ENCODE results near the gene ATP13A4. TPM values are rescaled to one million over a fixed set of nuclear protein-coding genes. Genes with fewer than 3 reads are reported as not detected.

Gene ATP13A4
- total RNA-seq, 6 experiments from 2014 or later = not detected

DNA sequence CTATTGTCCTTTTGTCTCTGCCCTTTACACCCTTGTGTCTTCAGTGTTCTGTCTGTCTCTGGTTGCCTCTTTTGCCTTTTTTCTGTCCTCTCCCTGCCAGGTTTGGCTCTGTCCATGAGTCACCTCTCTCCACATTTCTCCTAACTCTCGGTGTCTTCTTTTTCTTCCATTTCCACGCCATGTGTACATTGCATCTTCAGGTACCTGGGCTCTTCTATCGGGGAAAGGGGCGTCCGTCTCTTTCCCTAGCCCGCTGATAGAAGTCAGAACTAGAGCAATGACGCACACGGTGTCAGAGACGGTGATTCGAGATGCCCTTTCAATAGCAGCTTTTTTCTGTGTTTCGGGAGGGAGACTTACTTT, 39.0 kb upstream of the ATP13A4 start:
- Mint-ChIP-seq H3K27me3 (ENCODE audit: insufficient read depth) (peaks cover 2% of the 10 kb centered on the region; the same call in 1 of the 2 replicates), H3K4me1 (ENCODE audit: low read depth) (peaks cover 43% of the 10 kb centered on the region), H3K36me3 (ENCODE audit: low read depth) (peaks cover 19% of the 10 kb centered on the region), H3K27ac (peak overlapping the region; percentile 96), H3K4me3 (peak overlapping the region; percentile 97), H3K9me3 (no peaks in the 10 kb centered on the region)
- TF ChIP-seq, protein P1, sequence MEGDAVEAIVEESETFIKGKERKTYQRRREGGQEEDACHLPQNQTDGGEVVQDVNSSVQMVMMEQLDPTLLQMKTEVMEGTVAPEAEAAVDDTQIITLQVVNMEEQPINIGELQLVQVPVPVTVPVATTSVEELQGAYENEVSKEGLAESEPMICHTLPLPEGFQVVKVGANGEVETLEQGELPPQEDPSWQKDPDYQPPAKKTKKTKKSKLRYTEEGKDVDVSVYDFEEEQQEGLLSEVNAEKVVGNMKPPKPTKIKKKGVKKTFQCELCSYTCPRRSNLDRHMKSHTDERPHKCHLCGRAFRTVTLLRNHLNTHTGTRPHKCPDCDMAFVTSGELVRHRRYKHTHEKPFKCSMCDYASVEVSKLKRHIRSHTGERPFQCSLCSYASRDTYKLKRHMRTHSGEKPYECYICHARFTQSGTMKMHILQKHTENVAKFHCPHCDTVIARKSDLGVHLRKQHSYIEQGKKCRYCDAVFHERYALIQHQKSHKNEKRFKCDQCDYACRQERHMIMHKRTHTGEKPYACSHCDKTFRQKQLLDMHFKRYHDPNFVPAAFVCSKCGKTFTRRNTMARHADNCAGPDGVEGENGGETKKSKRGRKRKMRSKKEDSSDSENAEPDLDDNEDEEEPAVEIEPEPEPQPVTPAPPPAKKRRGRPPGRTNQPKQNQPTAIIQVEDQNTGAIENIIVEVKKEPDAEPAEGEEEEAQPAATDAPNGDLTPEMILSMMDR (IDR thresholded peaks at IDR 0.05) = no peak
- peak; percentile 11 for DNase-seq

DNA sequence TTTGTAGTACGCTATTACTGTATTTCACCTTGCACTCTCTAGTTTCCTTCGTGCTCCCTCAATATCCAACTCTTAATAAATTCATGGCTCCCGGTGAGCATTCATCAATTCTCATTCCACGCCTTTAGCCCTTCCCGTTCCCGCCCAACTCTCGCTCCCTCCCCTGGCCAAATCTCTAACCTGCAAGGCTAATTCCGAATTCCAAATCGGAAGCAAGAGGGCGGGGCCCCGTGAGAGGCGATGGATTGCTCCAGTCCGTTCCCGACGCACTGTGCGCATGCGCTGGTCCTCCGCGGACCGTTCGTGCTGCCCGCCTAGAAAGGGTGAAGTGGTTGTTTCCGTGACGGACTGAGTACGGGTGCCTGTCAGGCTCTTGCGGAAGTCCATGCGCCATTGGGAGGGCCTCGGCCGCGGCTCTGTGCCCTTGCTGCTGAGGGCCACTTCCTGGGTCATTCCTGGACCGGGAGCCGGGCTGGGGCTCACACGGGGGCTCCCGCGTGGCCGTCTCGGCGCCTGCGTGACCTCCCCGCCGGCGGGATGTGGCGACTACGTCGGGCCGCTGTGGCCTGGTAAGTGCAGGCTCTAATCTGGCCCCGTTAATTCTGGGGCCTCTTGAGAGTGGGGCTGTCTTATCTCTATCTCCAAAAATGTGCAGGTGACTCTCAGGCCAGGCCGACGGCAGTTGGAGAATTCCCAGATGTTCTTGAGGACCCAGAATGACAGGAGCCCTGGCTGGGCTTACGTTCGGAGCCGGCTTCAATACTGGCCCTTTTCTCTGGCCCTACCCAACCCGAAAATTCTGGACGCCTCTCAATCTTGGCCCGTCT, 38.4 kb upstream of the ATP13A4 start, which contains the start of gene OPA1:
TSS of gene OPA1 (plus strand) at position 368 of the 827 bp plus-strand sequence. CDS start at position 538, 170 bp downstream.
- H3K4me1 Mint-ChIP-seq (ENCODE audit: low read depth) = peaks cover 43% of the 10 kb centered on the region
- H3K27me3 Mint-ChIP-seq (ENCODE audit: insufficient read depth) = peaks cover 3% of the 10 kb centered on the region; the same call in 1 of the 2 replicates
- peak; percentile 99 for DNase-seq

DNA sequence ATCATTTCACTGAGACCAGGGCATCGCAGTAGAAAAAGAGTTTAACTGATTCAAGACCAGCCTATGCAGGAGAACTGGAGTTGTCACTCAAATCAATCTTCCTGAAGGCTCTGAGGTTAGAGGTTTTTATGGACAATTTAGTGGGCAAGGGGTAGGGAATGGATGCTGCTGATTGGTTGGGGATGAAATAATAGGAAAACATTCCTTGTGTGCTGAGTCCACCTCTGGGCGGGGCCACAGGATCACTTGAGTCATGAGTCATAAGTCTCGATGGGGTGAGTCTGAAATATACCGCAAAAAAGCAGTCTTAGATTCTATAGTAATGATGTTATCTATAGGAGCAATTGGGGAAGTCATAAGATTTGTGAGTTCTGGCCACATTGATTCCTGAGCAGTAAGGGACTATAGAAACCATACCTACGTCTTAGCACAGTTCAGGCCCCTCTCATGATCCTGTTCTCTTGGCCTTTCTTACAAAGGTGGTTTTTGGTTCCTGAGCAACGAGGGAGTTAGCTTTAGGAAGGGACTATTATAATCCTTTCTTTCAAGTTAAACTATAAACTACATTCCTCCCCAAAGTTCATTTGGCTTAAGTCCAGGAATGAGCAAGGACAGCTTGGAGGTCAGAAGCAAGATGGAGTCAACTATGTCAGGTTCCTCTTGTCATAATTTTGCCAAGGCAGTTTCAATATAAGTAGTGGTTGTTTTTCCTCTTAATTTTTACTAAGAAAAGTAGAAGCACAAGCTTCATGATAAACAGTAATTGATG, 35.6 kb upstream of the ATP13A4 start:
- Mint-ChIP-seq H3K27ac (no peak overlapping the region; the same call in 1 of the 2 replicates), H3K4me1 (ENCODE audit: low read depth) (peaks cover 28% of the 10 kb centered on the region), H3K36me3 (ENCODE audit: low read depth) (peaks cover 6% of the 10 kb centered on the region), H3K4me3 (peak overlapping the region; percentile 4; the same call in 1 of the 2 replicates), H3K9me3 (no peaks in the 10 kb centered on the region), H3K27me3 (ENCODE audit: insufficient read depth) (peaks cover 3% of the 10 kb centered on the region; the same call in 1 of the 2 replicates)
- DNase-seq = peak; percentile 25
- TF ChIP-seq, protein P1 (IDR thresholded peaks at IDR 0.05) = no peak

More for the DNA sequence above, 38.4 kb upstream of the ATP13A4 start, which contains the start of gene OPA1:
- TF ChIP-seq, protein P1 (IDR thresholded peaks at IDR 0.05) = peak; percentile 50; the same call in 1 of the 2 replicates
- H3K36me3 Mint-ChIP-seq (ENCODE audit: low read depth) = peaks cover 15% of the 10 kb centered on the region
- peak within 1 kb of the TSS; percentile 96 for H3K27ac Mint-ChIP-seq
- H3K4me3 Mint-ChIP-seq = peak within 1 kb of the TSS; percentile 97
- no peaks in the 10 kb centered on the region for H3K9me3 Mint-ChIP-seq

DNA sequence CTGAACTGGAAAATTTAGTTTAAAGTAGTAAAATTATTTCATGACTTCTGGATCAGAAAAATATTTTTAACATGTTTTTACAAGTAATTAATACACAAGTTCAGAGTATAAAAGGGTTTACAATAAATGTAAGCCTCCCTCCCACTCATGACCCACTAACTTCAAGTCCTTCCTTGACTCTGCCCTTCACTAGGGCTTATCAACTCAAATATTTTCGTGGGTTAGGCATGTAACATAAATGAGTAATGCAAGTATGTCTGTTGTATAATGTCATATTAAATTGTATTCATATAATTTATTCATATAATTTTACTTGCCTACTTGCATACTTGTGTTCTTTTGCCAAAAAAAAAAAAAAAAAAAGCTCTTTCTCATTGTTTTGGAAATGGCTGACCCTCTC, 34.9 kb upstream of the ATP13A4 start:
- Mint-ChIP-seq H3K27me3 (ENCODE audit: insufficient read depth) (peaks cover 3% of the 10 kb centered on the region), H3K4me1 (ENCODE audit: low read depth) (peaks cover 21% of the 10 kb centered on the region), H3K9me3 (no peaks in the 10 kb centered on the region), H3K27ac (no peak overlapping the region), H3K36me3 (ENCODE audit: low read depth) (peaks cover 6% of the 10 kb centered on the region), H3K4me3 (no peak overlapping the region)
- TF ChIP-seq, protein P1 (IDR thresholded peaks at IDR 0.05) = no peak
- no peak for DNase-seq

DNA sequence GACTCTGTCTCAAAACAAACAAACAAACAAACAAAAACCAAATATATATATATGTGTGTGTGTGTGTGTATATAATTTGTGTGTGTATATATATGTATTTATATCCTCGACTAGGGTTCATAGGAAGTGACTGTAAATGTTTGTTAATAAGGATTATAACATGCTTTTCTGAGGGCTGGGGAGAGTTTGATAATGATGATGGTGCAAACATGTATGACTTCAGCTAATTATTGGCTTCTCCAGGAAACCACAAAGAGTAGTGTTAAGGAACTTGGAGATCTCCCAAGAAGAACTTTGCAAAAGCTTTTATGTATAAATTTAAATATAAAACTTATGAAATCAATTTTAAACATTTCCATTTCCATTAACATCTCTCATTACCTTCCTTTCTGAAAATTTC, 34.4 kb upstream of the ATP13A4 start:
- H3K4me3 Mint-ChIP-seq = no peak overlapping the region
- peaks cover 3% of the 10 kb centered on the region for H3K27me3 Mint-ChIP-seq (ENCODE audit: insufficient read depth)
- H3K9me3 Mint-ChIP-seq = no peaks in the 10 kb centered on the region
- peaks cover 19% of the 10 kb centered on the region for H3K4me1 Mint-ChIP-seq (ENCODE audit: low read depth)
- no peak for DNase-seq
- H3K27ac Mint-ChIP-seq = no peak overlapping the region
- H3K36me3 Mint-ChIP-seq (ENCODE audit: low read depth) = peaks cover 6% of the 10 kb centered on the region
- TF ChIP-seq, protein P1 (IDR thresholded peaks at IDR 0.05) = no peak

Data from HFFc6 (cell line).